ENCODE measurements around the gene GUCY1A2. TPM values are rescaled to one million over a fixed set of nuclear protein-coding genes. Genes with fewer than 3 reads are reported as not detected.
"Not testable (repeated sequence)": the region's sequence is repeated elsewhere in the genome, so short reads cannot be mapped to it uniquely, and the experiment has no call there.

The GUCY1A2 gene
- total RNA-seq, 1 experiment from 2014 or later = not detected

GRCh38 chr11:106827687-106828086, 190.6 kb downstream of the GUCY1A2 start:
- Histone ChIP-seq H3K4me3 (ENCODE audit: low read depth, low read length) (no peak overlapping the region), H3K36me3 (ENCODE audit: control insufficient read depth, insufficient read depth, low read length) (no peaks in the 10 kb centered on the region), H3K9me3 (no peaks in the 10 kb centered on the region), H3K27me3 (replicated peaks; ENCODE audit: control insufficient read depth, insufficient read depth, low read length) (no peaks in the 10 kb centered on the region), H3K4me1 (peaks cover 8% of the 10 kb centered on the region)
- H3K4me3 Mint-ChIP-seq (ENCODE audit: unreplicated experiment) = no peak overlapping the region
- H3K36me3 Mint-ChIP-seq (ENCODE audit: insufficient read depth, unreplicated experiment) = no peaks in the 10 kb centered on the region
- ChIA-PET CTCF (no interaction called here), POLR2A (no interaction called here)
- no peak overlapping the region for H3K27ac Mint-ChIP-seq (ENCODE audit: unreplicated experiment)
- DNase-seq = no peak
- TF ChIP-seq CTCF (IDR thresholded peaks at IDR 0.05; ENCODE audit: insufficient read depth in 1 of 2, low read depth in 1 of 2, low read length in 1 of 2, severe bottlenecking in 1 of 2, unreplicated experiment in 1 of 2) = no peak
- H3K9me3 Mint-ChIP-seq (ENCODE audit: unreplicated experiment) = peaks cover 22% of the 10 kb centered on the region
- no TSS peak for BruUV-seq (replicated peaks)
- H3K4me1 Mint-ChIP-seq (ENCODE audit: low read depth, unreplicated experiment) = no peaks in the 10 kb centered on the region
- no peaks in the 10 kb centered on the region for H3K27me3 Mint-ChIP-seq (ENCODE audit: insufficient read depth, unreplicated experiment)
- intact Hi-C loops (cut with micrococcal nuclease; ENCODE audit: unreplicated experiment) = no loop called here

- CTCF ChIA-PET; H3K36me3 Mint-ChIP-seq (ENCODE audit: insufficient read depth, unreplicated experiment); BruUV-seq (replicated peaks); H3K4me1 ChIP-seq; DNase-seq; intact Hi-C loops (cut with micrococcal nuclease; ENCODE audit: unreplicated experiment); H3K9me3 ChIP-seq; H3K27ac Mint-ChIP-seq (ENCODE audit: unreplicated experiment); H3K36me3 ChIP-seq (ENCODE audit: control insufficient read depth, insufficient read depth, low read length); H3K27me3 ChIP-seq (replicated peaks; ENCODE audit: control insufficient read depth, insufficient read depth, low read length); H3K27me3 Mint-ChIP-seq (ENCODE audit: insufficient read depth, unreplicated experiment); H3K4me3 ChIP-seq (ENCODE audit: low read depth, low read length); H3K4me1 Mint-ChIP-seq (ENCODE audit: low read depth, unreplicated experiment); POLR2A ChIA-PET; H3K4me3 Mint-ChIP-seq (ENCODE audit: unreplicated experiment): not testable (repeated sequence)
- H3K9me3 Mint-ChIP-seq (ENCODE audit: unreplicated experiment) = peaks cover 22% of the 10 kb centered on the region
Measured at GRCh38 chr11:106826558-106826957, 191.7 kb downstream of the GUCY1A2 start.

GRCh38 chr11:106821826-106822225, 196.4 kb downstream of the GUCY1A2 start:
- no peaks in the 10 kb centered on the region for H3K4me1 Mint-ChIP-seq (ENCODE audit: low read depth, unreplicated experiment)
- no peak overlapping the region for H3K27ac Mint-ChIP-seq (ENCODE audit: unreplicated experiment)
- no peaks in the 10 kb centered on the region for H3K9me3 Mint-ChIP-seq (ENCODE audit: unreplicated experiment)
- H3K27me3 Mint-ChIP-seq (ENCODE audit: insufficient read depth, unreplicated experiment) = no peaks in the 10 kb centered on the region
- no peaks in the 10 kb centered on the region for H3K36me3 Mint-ChIP-seq (ENCODE audit: insufficient read depth, unreplicated experiment)
- TF ChIP-seq CTCF (IDR thresholded peaks at IDR 0.05; ENCODE audit: insufficient read depth in 1 of 2, low read depth in 1 of 2, low read length in 1 of 2, severe bottlenecking in 1 of 2, unreplicated experiment in 1 of 2) = no peak
- Histone ChIP-seq H3K27me3 (replicated peaks; ENCODE audit: control insufficient read depth, insufficient read depth, low read length) (no peaks in the 10 kb centered on the region), H3K4me3 (ENCODE audit: low read depth, low read length) (no peak overlapping the region), H3K4me1 (no peaks in the 10 kb centered on the region), H3K36me3 (ENCODE audit: control insufficient read depth, insufficient read depth, low read length) (no peaks in the 10 kb centered on the region), H3K9me3 (peaks cover 1% of the 10 kb centered on the region; the same call in 1 of the 2 replicates)
- no peak for DNase-seq
- ChIA-PET POLR2A (no interaction called here), CTCF (no interaction called here)
- BruUV-seq (replicated peaks) = no TSS peak
- intact Hi-C loops (cut with micrococcal nuclease; ENCODE audit: unreplicated experiment) = no loop called here
- no peak overlapping the region for H3K4me3 Mint-ChIP-seq (ENCODE audit: unreplicated experiment)

GRCh38 chr11:106821291-106821690, 197.0 kb downstream of the GUCY1A2 start:
- no peaks in the 10 kb centered on the region for H3K4me1 Mint-ChIP-seq (ENCODE audit: low read depth, unreplicated experiment)
- intact Hi-C loops (cut with micrococcal nuclease; ENCODE audit: unreplicated experiment) = no loop called here
- Histone ChIP-seq H3K9me3 (peaks cover 5% of the 10 kb centered on the region; the same call in 1 of the 2 replicates), H3K27me3 (replicated peaks; ENCODE audit: control insufficient read depth, insufficient read depth, low read length) (no peaks in the 10 kb centered on the region), H3K36me3 (ENCODE audit: control insufficient read depth, insufficient read depth, low read length) (no peaks in the 10 kb centered on the region), H3K4me3 (ENCODE audit: low read depth, low read length) (no peak overlapping the region), H3K4me1 (no peaks in the 10 kb centered on the region)
- no peak overlapping the region for H3K4me3 Mint-ChIP-seq (ENCODE audit: unreplicated experiment)
- TF ChIP-seq CTCF (IDR thresholded peaks at IDR 0.05; ENCODE audit: insufficient read depth in 1 of 2, low read depth in 1 of 2, low read length in 1 of 2, severe bottlenecking in 1 of 2, unreplicated experiment in 1 of 2) = no peak
- BruUV-seq (replicated peaks) = no TSS peak
- DNase-seq = no peak
- POLR2A ChIA-PET = no interaction called here
- H3K36me3 Mint-ChIP-seq (ENCODE audit: insufficient read depth, unreplicated experiment) = no peaks in the 10 kb centered on the region
- H3K27me3 Mint-ChIP-seq (ENCODE audit: insufficient read depth, unreplicated experiment) = no peaks in the 10 kb centered on the region
- CTCF ChIA-PET = no interaction called here
- no peak overlapping the region for H3K27ac Mint-ChIP-seq (ENCODE audit: unreplicated experiment)
- H3K9me3 Mint-ChIP-seq (ENCODE audit: unreplicated experiment) = no peaks in the 10 kb centered on the region
